Upper lobe of left lung (tissue), 6 donors: ENCODE results near the gene TMEM187. TPM values are rescaled to one million over a fixed set of nuclear protein-coding genes. Genes with fewer than 3 reads are reported as not detected.

Experiments
- ATAC-seq, 2 donors: fragments of 200-7000 bp; cut with Tn5 transposase; one replicate each; pipeline ENCODE4 v1.9.1; 2022; ENCODE audit warnings: mild to moderate bottlenecking in 2 of 2, moderate library complexity in 2 of 2; ENCODE audit not compliant: low FRiP score in 2 of 2
- DNase-seq, 2 donors: peaks; one replicate each; pipeline ENCODE4 v3.0.0-alpha.2; 2019 to 2020
- H3K27ac ChIP-seq, 4 donors: fragments of 200-600 bp; sonication (generic); one replicate each; pipeline ENCODE4 v1.5.1; 2016 to 2019
- H3K27me3 ChIP-seq, 4 donors: fragments of 200-600 bp; sonication (generic); one replicate each; pipeline ENCODE4 v1.5.1; 2017 to 2019
- H3K36me3 ChIP-seq, 4 donors: fragments of 200-600 bp; sonication (generic); one replicate each; pipeline ENCODE4 v1.5.1; 2016 to 2019
- H3K4me1 ChIP-seq, 4 donors: fragments of 200-600 bp; sonication (generic); one replicate each; pipeline ENCODE4 v1.5.1; 2018 to 2019
- H3K4me3 ChIP-seq, 4 donors: fragments of 200-600 bp; sonication (generic); one replicate each; pipeline ENCODE4 v1.5.1; 2017 to 2019; ENCODE audit warnings: mild to moderate bottlenecking in 2 of 4, moderate library complexity in 1 of 4
- H3K9me3 ChIP-seq, 4 donors: fragments of 200-600 bp; sonication (generic); one replicate each; pipeline ENCODE4 v1.5.1; 2018 to 2019
- CTCF ChIP-seq, 6 experiments: fragments of 450-650 bp in 4 of 6; fragments of 200-600 bp in 2 of 6; sonication (generic) in 2 of 6; IDR thresholded peaks; one replicate each; pipeline ENCODE4 v1.5.1; 2016 to 2019; ENCODE audit warnings: antibody characterized with exemption in 6 of 6
- EP300 ChIP-seq, 4 donors: sonication (generic); formaldehyde crosslinking; IDR thresholded peaks; one replicate each; pipeline ENCODE4 v1.5.1; 2017; ENCODE audit warnings: antibody characterized with exemption in 4 of 4, control low read depth in 2 of 4
- POLR2A ChIP-seq, 4 donors: fragments of 450-650 bp; IDR thresholded peaks; one replicate each; pipeline ENCODE4 v1.5.1; 2016 to 2017; ENCODE audit warnings: antibody characterized with exemption in 4 of 4, mild to moderate bottlenecking in 2 of 4
- POLR2AphosphoS5 ChIP-seq, 2 donors: sonication (generic); formaldehyde crosslinking; IDR thresholded peaks; one replicate each; pipeline ENCODE4 v1.5.1; 2017; ENCODE audit warnings: antibody characterized with exemption in 2 of 2
- WGBS, 2 donors: methylation state at CpG; one replicate each; pipeline ENCODE4 v1.1.5; 2017 to 2018; 5-methylcytosine and 5-hydroxymethylcytosine counted together
- total RNA-seq, 6 donors: library from RNA; depleted of rRNA in 4 of 6; stranded (reverse); fragments of >200 nt in 4 of 6; gene quantifications; one replicate each; pipeline versions ENCODE4 v1.1.0 to v1.2.1, GENCODE V29; 2016 to 2021
- donor health status: DM: no; HTN: no; CAD: no; lungs with moderate emphysema.
- donor health status: DM: no; HTN: yes; CAD: no; lungs with severe emphysema.

TMEM187 gene
- total RNA-seq, 6 donors from 2014 or later = 2.1 to 17.7 (median 5.0) TPM

GRCh38 chrX:154016366-154017076, 44.0 kb downstream of the TMEM187 start:
- ATAC-seq (no peak), DNase-seq (no peak)
- Histone ChIP-seq H3K27ac (no peak overlapping the region), H3K4me3 (no peak overlapping the region), H3K27me3 (no peaks in the 10 kb centered on the region), H3K4me1 (peaks cover 7 to 38% (median 12%) of the 10 kb centered on the region in 4 donors), H3K36me3 (peaks cover 0 to 33% (median 10%) of the 10 kb centered on the region in 4 donors), H3K9me3 (no peaks in the 10 kb centered on the region)
- no peak for TF ChIP-seq POLR2AphosphoS5 (IDR thresholded peaks at IDR 0.05)
- TF ChIP-seq CTCF (IDR thresholded peaks at IDR 0.05) = no peak
- no peak for TF ChIP-seq POLR2A (IDR thresholded peaks at IDR 0.05)
- no peak for TF ChIP-seq EP300 (IDR thresholded peaks at IDR 0.05)
- 40 to 92% methylated on average over 1 to 14 of the region's 24 CpGs for WGBS, 2 donors

- WGBS, 2 donors = 90 to 93% methylated on average over 9 to 26 of the region's 26 CpGs
- H3K36me3 ChIP-seq = peaks cover 0 to 31% (median 10%) of the 10 kb centered on the region in 4 donors
These were observed 45.4 kb downstream of the TMEM187 start for GRCh38 chrX:154017766-154018517.

GRCh38 chrX:154018518-154019060, 46.0 kb downstream of the TMEM187 start:
- Histone ChIP-seq H3K27ac (peak overlapping the region; percentile 69 to 95 (median 86)), H3K4me1 (peaks cover 0 to 32% (median 10%) of the 10 kb centered on the region in 4 donors), H3K9me3 (no peaks in the 10 kb centered on the region), H3K27me3 (no peaks in the 10 kb centered on the region), H3K4me3 (peak overlapping the region; percentile 34 to 72 (median 65)), H3K36me3 (peaks cover 0 to 31% (median 8%) of the 10 kb centered on the region in 4 donors)
- ATAC-seq = no peak
- no peak for TF ChIP-seq CTCF (IDR thresholded peaks at IDR 0.05)
- no peak for TF ChIP-seq POLR2AphosphoS5 (IDR thresholded peaks at IDR 0.05)
- no peak for TF ChIP-seq POLR2A (IDR thresholded peaks at IDR 0.05)
- TF ChIP-seq EP300 (IDR thresholded peaks at IDR 0.05) = no peak
- DNase-seq = no peak
- WGBS, 2 donors = 82% methylated on average over 14 of the region's 15 CpGs; no CpG with 5 or more reads in 1 of the 2 donors

More at GRCh38 chrX:154017766-154018517, 45.4 kb downstream of the TMEM187 start:
- no peak for ATAC-seq
- peak overlapping the region in 2 of 4 donors; percentile 89 to 95 for H3K27ac ChIP-seq
- TF ChIP-seq EP300 (IDR thresholded peaks at IDR 0.05) (no peak), POLR2A (IDR thresholded peaks at IDR 0.05) (no peak), CTCF (IDR thresholded peaks at IDR 0.05) (no peak)
- H3K4me3 ChIP-seq = peak overlapping the region in 2 of 4 donors; percentile 67 to 72
- H3K9me3 ChIP-seq = no peaks in the 10 kb centered on the region
- DNase-seq = peak in 1 of 2 donors; percentile 41
- peaks cover 6 to 38% (median 12%) of the 10 kb centered on the region in 4 donors for H3K4me1 ChIP-seq
- no peaks in the 10 kb centered on the region for H3K27me3 ChIP-seq

- Histone ChIP-seq H3K27me3 (no peaks in the 10 kb centered on the region), H3K36me3 (peaks cover 0 to 31% (median 8%) of the 10 kb centered on the region in 4 donors), H3K9me3 (no peaks in the 10 kb centered on the region), H3K27ac (peak overlapping the region; percentile 69 to 95 (median 86)), H3K4me1 (peaks cover 0 to 29% (median 7%) of the 10 kb centered on the region in 4 donors), H3K4me3 (peak overlapping the region; percentile 34 to 72 (median 65))
- 0 to 48% methylated on average over 2 to 28 of the region's 45 CpGs for WGBS, 2 donors
- no peak for TF ChIP-seq EP300 (IDR thresholded peaks at IDR 0.05)
- TF ChIP-seq POLR2AphosphoS5 (IDR thresholded peaks at IDR 0.05) = no peak
- no peak for TF ChIP-seq CTCF (IDR thresholded peaks at IDR 0.05)
- TF ChIP-seq POLR2A (IDR thresholded peaks at IDR 0.05) = no peak
- ATAC-seq (no peak), DNase-seq (peak in 1 of 2 donors; percentile 81)
These were observed 46.6 kb downstream of the TMEM187 start for GRCh38 chrX:154019061-154019621.
